ENCODE data around the gene POLR1G. TPM values are rescaled to one million over a fixed set of nuclear protein-coding genes. Genes with fewer than 3 reads are reported as not detected.

POLR1G gene
- total RNA-seq, 1 donor from 2014 or later = 7.4 TPM

DNA sequence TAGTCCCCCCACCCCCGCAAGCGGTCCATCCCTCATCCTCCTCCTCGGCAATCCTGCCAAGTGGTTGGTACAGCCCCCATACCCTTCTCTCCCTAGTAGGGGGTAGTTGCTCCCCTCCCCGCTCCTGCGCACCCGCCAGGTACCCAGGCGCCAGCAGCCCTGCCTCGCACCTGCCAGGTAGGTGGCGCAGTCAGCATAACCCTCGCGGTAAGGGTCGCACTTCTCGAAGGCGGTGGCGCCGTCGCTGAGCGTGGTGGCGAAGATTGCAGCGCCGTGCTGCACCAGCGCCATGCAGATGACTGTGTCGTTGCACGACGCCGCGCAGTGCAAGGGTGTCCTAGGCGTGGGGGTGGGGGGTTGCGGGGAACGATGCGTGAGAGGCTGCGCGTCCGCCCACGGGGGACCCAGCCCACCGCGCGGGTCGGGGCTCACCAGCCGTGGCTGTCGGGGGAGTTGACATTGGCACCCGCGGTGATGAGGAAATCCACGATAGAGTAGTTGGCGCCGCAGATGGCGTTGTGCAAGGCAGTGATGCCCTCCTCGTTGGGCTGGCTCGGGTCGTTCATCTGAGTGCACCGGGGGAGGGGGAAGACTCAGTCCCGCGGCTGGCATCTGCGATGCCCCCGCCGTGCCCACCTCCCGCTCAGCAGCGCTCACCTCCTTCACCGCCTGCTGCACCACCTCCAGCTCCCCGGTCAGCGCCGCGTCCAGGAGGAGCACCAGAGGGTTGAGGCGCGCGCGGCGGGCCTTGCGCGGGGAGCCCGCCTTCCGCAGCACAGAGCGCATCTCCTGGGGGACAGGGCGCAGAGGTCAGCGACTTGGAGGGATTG lies 20.8 kb upstream of the POLR1G start:
- H3K27me3 Mint-ChIP-seq = peaks cover 7% of the 10 kb centered on the region
- H3K9me3 Mint-ChIP-seq (ENCODE audit: low read depth) = no peaks in the 10 kb centered on the region
- H3K36me3 Mint-ChIP-seq (ENCODE audit: insufficient read depth) = peaks cover 1% of the 10 kb centered on the region
- no peak for TF ChIP-seq CTCF (IDR thresholded peaks at IDR 0.05; ENCODE audit: unreplicated experiment)
- H3K4me1 Mint-ChIP-seq (ENCODE audit: low read depth) = no peaks in the 10 kb centered on the region
- no peak overlapping the region for H3K27ac Mint-ChIP-seq
- DNase-seq (ENCODE audit: low spot score, unreplicated experiment) = no peak
- no peak overlapping the region for H3K4me3 Mint-ChIP-seq (ENCODE audit: low read depth)

- H3K4me3 Mint-ChIP-seq (ENCODE audit: low read depth) = no peak overlapping the region
- H3K36me3 Mint-ChIP-seq (ENCODE audit: insufficient read depth) = peaks cover 2% of the 10 kb centered on the region
- TF ChIP-seq CTCF (IDR thresholded peaks at IDR 0.05; ENCODE audit: unreplicated experiment) = no peak
- peaks cover 6% of the 10 kb centered on the region for H3K27me3 Mint-ChIP-seq
- H3K4me1 Mint-ChIP-seq (ENCODE audit: low read depth) = no peaks in the 10 kb centered on the region
- no peak for DNase-seq (ENCODE audit: low spot score, unreplicated experiment)
- no peaks in the 10 kb centered on the region for H3K9me3 Mint-ChIP-seq (ENCODE audit: low read depth)
- no peak overlapping the region for H3K27ac Mint-ChIP-seq
These were observed 15.1 kb upstream of the POLR1G start for GRCh38 chr19:45391346-45391745.

DNA sequence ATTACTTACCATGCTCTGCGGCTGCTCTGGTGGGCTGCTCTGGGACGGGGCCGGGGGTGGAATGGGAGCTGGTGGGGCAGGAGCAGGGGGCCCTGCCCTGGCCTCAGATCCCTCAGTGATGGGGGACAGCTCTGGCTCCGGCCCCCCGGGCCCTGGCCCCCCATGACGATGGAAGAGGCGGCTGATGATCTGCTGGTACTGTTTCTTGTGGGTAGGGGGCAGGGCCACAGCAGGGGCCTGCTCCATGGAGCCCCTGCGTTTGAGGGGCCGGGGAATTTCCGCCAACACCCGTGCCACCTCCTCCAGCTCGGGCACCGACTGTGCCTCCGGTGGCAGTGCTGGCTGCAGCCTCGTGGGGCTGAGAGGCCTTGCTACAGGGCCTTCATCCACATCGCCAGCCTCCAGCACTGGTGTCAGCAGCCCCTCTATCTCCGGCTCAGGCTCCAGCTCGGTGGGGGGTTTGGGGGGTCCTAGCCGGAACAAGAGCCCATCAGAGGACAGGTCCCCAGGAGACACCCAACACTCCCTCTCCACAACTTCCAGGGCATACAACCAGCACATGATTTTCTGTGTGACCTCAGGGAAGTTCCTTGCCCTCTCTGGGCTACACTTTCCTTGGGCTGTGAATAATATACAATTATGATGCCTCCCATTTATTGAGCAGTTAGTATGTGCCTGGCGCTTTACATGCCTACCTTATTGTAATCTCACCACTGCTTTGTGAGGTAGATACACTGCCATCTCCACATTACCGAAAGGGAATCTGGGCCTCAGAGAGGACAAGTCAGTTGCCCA lies 14.4 kb upstream of the POLR1G start:
- Mint-ChIP-seq H3K4me3 (ENCODE audit: low read depth) (no peak overlapping the region), H3K36me3 (ENCODE audit: insufficient read depth) (peaks cover 2% of the 10 kb centered on the region), H3K27me3 (peaks cover 6% of the 10 kb centered on the region), H3K9me3 (ENCODE audit: low read depth) (no peaks in the 10 kb centered on the region), H3K4me1 (ENCODE audit: low read depth) (no peaks in the 10 kb centered on the region), H3K27ac (no peak overlapping the region)
- no peak for DNase-seq (ENCODE audit: low spot score, unreplicated experiment)
- TF ChIP-seq CTCF (IDR thresholded peaks at IDR 0.05; ENCODE audit: unreplicated experiment) = no peak

DNA sequence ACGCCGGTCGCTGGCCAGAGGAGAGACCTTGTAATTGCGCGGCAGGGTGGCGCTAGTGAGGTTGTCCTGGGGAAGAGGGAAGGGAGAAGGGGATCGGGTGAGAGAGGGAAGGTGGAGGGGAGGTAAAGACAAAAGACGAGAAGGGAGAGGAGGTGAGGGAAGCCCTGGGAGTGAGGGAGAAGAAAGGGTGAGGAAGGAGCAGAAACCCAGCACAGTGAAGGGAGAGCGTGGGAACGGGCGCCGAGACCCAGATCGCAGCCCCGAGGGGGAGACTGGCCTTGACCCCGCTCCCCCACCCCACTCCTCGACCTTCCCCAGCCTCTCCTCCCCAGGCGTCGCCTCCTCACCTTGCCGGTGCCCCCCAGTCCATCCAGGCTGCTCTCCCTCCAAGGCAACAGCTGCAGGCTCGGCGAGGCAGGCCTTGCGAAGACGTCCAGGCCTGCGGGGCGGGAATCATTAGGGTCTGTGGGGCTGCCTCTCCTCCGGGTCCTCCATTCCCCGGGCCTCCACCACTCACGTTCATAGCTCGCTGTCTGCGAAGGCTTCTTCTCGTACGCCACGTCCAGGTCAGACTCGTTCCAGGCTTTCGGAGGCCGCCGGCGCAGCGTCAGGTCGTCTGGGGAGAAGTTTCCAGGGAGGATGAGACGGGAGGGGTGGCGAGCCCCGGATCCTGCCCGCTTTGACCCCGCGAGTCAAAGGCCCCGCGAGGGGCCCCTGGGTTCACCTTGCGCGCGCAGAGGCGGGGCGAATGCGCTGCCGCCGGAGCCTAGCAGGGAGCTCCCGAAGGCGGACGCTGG lies 10.4 kb upstream of the POLR1G start:
- Mint-ChIP-seq H3K36me3 (ENCODE audit: insufficient read depth) (peaks cover 2% of the 10 kb centered on the region), H3K27ac (no peak overlapping the region), H3K4me1 (ENCODE audit: low read depth) (peaks cover 4% of the 10 kb centered on the region), H3K9me3 (ENCODE audit: low read depth) (no peaks in the 10 kb centered on the region), H3K4me3 (ENCODE audit: low read depth) (no peak overlapping the region), H3K27me3 (peaks cover 18% of the 10 kb centered on the region)
- TF ChIP-seq CTCF (IDR thresholded peaks at IDR 0.05; ENCODE audit: unreplicated experiment) = peak; percentile 16
- no peak for DNase-seq (ENCODE audit: low spot score, unreplicated experiment)

GRCh38 chr19:45400192-45400591 lies 6.3 kb upstream of the POLR1G start:
- DNase-seq (ENCODE audit: low spot score, unreplicated experiment) = no peak
- no peak for TF ChIP-seq CTCF (IDR thresholded peaks at IDR 0.05; ENCODE audit: unreplicated experiment)
- Mint-ChIP-seq H3K27me3 (peaks cover 42% of the 10 kb centered on the region), H3K4me1 (ENCODE audit: low read depth) (peaks cover 12% of the 10 kb centered on the region), H3K9me3 (ENCODE audit: low read depth) (no peaks in the 10 kb centered on the region), H3K27ac (no peak overlapping the region), H3K4me3 (ENCODE audit: low read depth) (no peak overlapping the region), H3K36me3 (ENCODE audit: insufficient read depth) (no peaks in the 10 kb centered on the region)

Measured in progenitor cell of endocrine pancreas (in vitro differentiated cells).